HEK293T (cell line): Measurements from ENCODE around the gene TBX1.

Experiments used
- CTCF ChIA-PET: fragments of 350-600 bp; formaldehyde crosslinking; extraction: SDS; loops from one replicate; lab custom pipeline; 2021; ENCODE audit warnings: antibody characterized with exemption, inconsistent platforms; lab: Yijun Ruan, JAX
- POLR2A ChIA-PET: fragments of 350-600 bp; formaldehyde crosslinking; extraction: SDS; loops from one replicate; lab custom pipeline; 2020; ENCODE audit warnings: antibody characterized with exemption, inconsistent platforms; lab: Yijun Ruan, JAX
- DNase-seq: peaks from one replicate; pipeline ENCODE4 v3.0.0; 2012; ENCODE audit warnings: mixed read lengths; ENCODE audit errors: extremely low spot score
- ARNT ChIP-seq: fragments of 450-650 bp; IDR thresholded peaks from 2 replicates; pipeline ENCODE4 v1.6.1; 2017; ENCODE audit warnings: mild to moderate bottlenecking
- BHLHE40 ChIP-seq: fragments of 450-650 bp; IDR thresholded peaks from 2 replicates; pipeline ENCODE4 v1.6.1; 2016; ENCODE audit warnings: mild to moderate bottlenecking, moderate library complexity, borderline replicate concordance
- CTBP1 ChIP-seq: fragments of 450-650 bp; IDR thresholded peaks from 2 replicates; pipeline ENCODE4 v1.6.1; 2016; ENCODE audit warnings: borderline replicate concordance
- ELF4 ChIP-seq: fragments of 450-650 bp; IDR thresholded peaks from 2 replicates; pipeline ENCODE4 v1.6.1; 2017; ENCODE audit warnings: antibody characterized with exemption
- FOXA1 ChIP-seq: fragments of 450-650 bp; IDR thresholded peaks from 2 replicates; pipeline ENCODE4 v1.6.1; 2016; ENCODE audit warnings: mild to moderate bottlenecking
- FOXK2 ChIP-seq: fragments of 450-650 bp; IDR thresholded peaks from 2 replicates; pipeline ENCODE4 v1.6.1; 2016; ENCODE audit warnings: mild to moderate bottlenecking
- FOXM1 ChIP-seq: fragments of 450-650 bp; IDR thresholded peaks from 2 replicates; pipeline ENCODE4 v1.6.1; 2017; ENCODE audit warnings: mild to moderate bottlenecking, borderline replicate concordance
- HDGF ChIP-seq: fragments of 450-650 bp; IDR thresholded peaks from 2 replicates; pipeline ENCODE4 v1.6.1; 2017; ENCODE audit warnings: antibody characterized with exemption, borderline replicate concordance
- L3MBTL2 ChIP-seq: fragments of 450-650 bp; conservative IDR thresholded peaks from 2 replicates; pipeline ENCODE4 v1.6.1; 2016; ENCODE audit warnings: mild to moderate bottlenecking
- LEF1 ChIP-seq: fragments of 450-650 bp; IDR thresholded peaks from 2 replicates; pipeline ENCODE4 v1.6.1; 2017; ENCODE audit warnings: mild to moderate bottlenecking, borderline replicate concordance
- NFRKB ChIP-seq: fragments of 450-650 bp; IDR thresholded peaks from 2 replicates; pipeline ENCODE4 v1.6.1; 2016; ENCODE audit warnings: mild to moderate bottlenecking, moderate library complexity
- PKNOX1 ChIP-seq: fragments of 450-650 bp; IDR thresholded peaks from 2 replicates; pipeline ENCODE4 v1.6.1; 2016
- SP1 ChIP-seq: fragments of 450-650 bp; IDR thresholded peaks from 2 replicates; pipeline ENCODE4 v1.6.1; 2017
- SUZ12 ChIP-seq: fragments of 450-650 bp; IDR thresholded peaks from 2 replicates; pipeline ENCODE4 v1.6.1; 2016; ENCODE audit warnings: mild to moderate bottlenecking
- TARDBP ChIP-seq: fragments of 450-650 bp; IDR thresholded peaks from 2 replicates; pipeline ENCODE4 v1.6.1; 2016
- ZNF384 ChIP-seq: fragments of 450-650 bp; IDR thresholded peaks from 2 replicates; pipeline ENCODE4 v1.6.1; 2016

Gene TBX1

GRCh38 chr22:19720150-19720827, 40.3 kb upstream of the TBX1 start:
- POLR2A ChIA-PET = no interaction called here
- TF ChIP-seq CTBP1 (no peak), FOXA1 (no peak), FOXM1 (no peak)
- CTCF ChIA-PET = interaction anchor here (0.8 to 1.6 kb wide), 2 partner anchors 10 to 190 kb away, joined by 3 to 5 read pairs; no protein-coding TSS in a partner anchor
- no peak for DNase-seq

- POLR2A ChIA-PET = no interaction called here
- no peak for DNase-seq
- TF ChIP-seq SP1 = no peak
- no peak for TF ChIP-seq HDGF
- TF ChIP-seq SUZ12 = no peak
- no peak for TF ChIP-seq LEF1
- TF ChIP-seq ARNT = no peak
- no peak for TF ChIP-seq FOXK2
- CTCF ChIA-PET = interaction anchor here (1.6 kb wide), 1 partner anchor 9 kb away, joined by 5 read pairs; no protein-coding TSS in a partner anchor
Observed at GRCh38 chr22:19720999-19721329, 39.6 kb upstream of the TBX1 start.

GRCh38 chr22:19721330-19722177, 39.0 kb upstream of the TBX1 start:
- no peak for DNase-seq
- ChIA-PET CTCF (interaction anchor here (1.6 kb wide), 1 partner anchor 9 kb away, joined by 5 read pairs; no protein-coding TSS in a partner anchor), POLR2A (no interaction called here)
- TF ChIP-seq SP1 (no peak), HDGF (no peak), TARDBP (no peak), BHLHE40 (no peak), LEF1 (no peak), PKNOX1 (no peak), L3MBTL2 (no peak), ARNT (no peak), NFRKB (no peak), FOXM1 (no peak), FOXK2 (no peak), SUZ12 (no peak), FOXA1 (no peak), ZNF384 (no peak), CTBP1 (no peak), ELF4 (no peak)

- ChIA-PET POLR2A (no interaction called here), CTCF (no interaction called here)
- DNase-seq = no peak
- TF ChIP-seq TARDBP (no peak), SUZ12 (no peak), L3MBTL2 (no peak), ELF4 (no peak), ARNT (no peak), SP1 (no peak), PKNOX1 (no peak), NFRKB (no peak), CTBP1 (no peak), FOXA1 (no peak), ZNF384 (no peak), BHLHE40 (no peak), HDGF (no peak), FOXM1 (no peak), LEF1 (no peak), FOXK2 (no peak)
Observed at GRCh38 chr22:19722178-19722981, 38.2 kb upstream of the TBX1 start.

- no peak for DNase-seq
- CTCF ChIA-PET = interaction anchor here (1.0 to 1.2 kb wide), 2 partner anchors 43 to 181 kb away, joined by 4 read pairs; no protein-coding TSS in a partner anchor
- POLR2A ChIA-PET = no interaction called here
- TF ChIP-seq PKNOX1 (no peak), ELF4 (no peak), TARDBP (no peak)
Observed at GRCh38 chr22:19722982-19723231, 37.7 kb upstream of the TBX1 start.
